HUES48 (cell line): Measurements from ENCODE around the gene NAP1L3.
A peak's percentile ranks its signal among the peaks of the same experiment; 100 is the strongest.

Source experiments
- H3K27ac ChIP-seq: one replicate; pipeline ENCODE4 v1.7.0; 2013; ENCODE audit warnings: low read depth, low read length, inconsistent platforms
- H3K27me3 ChIP-seq: 2 replicates; pipeline ENCODE4 v1.6.1; 2013; ENCODE audit warnings: mild to moderate bottlenecking, low read length; ENCODE audit not compliant: control insufficient read depth, insufficient read depth
- H3K36me3 ChIP-seq: 2 replicates; pipeline ENCODE4 v1.6.1; 2013; ENCODE audit warnings: low read length; ENCODE audit not compliant: control insufficient read depth, insufficient read depth
- H3K4me1 ChIP-seq: 2 replicates; pipeline ENCODE4 v1.6.1; 2013; ENCODE audit warnings: mild to moderate bottlenecking, low read length; ENCODE audit not compliant: control insufficient read depth, insufficient read depth
- H3K4me3 ChIP-seq: 2 replicates; pipeline ENCODE4 v1.5.1; 2013; ENCODE audit warnings: mild to moderate bottlenecking, low read depth, low read length
- H3K9ac ChIP-seq: 2 replicates; pipeline ENCODE4 v1.6.1; 2013; ENCODE audit warnings: mild to moderate bottlenecking, low read depth, low read length, moderate library complexity
- H3K9me3 ChIP-seq: 2 replicates; pipeline ENCODE4 v1.6.1; 2013; ENCODE audit warnings: low read length; ENCODE audit not compliant: control insufficient read depth, insufficient read depth

Gene NAP1L3, protein sequence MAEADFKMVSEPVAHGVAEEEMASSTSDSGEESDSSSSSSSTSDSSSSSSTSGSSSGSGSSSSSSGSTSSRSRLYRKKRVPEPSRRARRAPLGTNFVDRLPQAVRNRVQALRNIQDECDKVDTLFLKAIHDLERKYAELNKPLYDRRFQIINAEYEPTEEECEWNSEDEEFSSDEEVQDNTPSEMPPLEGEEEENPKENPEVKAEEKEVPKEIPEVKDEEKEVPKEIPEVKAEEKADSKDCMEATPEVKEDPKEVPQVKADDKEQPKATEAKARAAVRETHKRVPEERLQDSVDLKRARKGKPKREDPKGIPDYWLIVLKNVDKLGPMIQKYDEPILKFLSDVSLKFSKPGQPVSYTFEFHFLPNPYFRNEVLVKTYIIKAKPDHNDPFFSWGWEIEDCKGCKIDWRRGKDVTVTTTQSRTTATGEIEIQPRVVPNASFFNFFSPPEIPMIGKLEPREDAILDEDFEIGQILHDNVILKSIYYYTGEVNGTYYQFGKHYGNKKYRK

DNA sequence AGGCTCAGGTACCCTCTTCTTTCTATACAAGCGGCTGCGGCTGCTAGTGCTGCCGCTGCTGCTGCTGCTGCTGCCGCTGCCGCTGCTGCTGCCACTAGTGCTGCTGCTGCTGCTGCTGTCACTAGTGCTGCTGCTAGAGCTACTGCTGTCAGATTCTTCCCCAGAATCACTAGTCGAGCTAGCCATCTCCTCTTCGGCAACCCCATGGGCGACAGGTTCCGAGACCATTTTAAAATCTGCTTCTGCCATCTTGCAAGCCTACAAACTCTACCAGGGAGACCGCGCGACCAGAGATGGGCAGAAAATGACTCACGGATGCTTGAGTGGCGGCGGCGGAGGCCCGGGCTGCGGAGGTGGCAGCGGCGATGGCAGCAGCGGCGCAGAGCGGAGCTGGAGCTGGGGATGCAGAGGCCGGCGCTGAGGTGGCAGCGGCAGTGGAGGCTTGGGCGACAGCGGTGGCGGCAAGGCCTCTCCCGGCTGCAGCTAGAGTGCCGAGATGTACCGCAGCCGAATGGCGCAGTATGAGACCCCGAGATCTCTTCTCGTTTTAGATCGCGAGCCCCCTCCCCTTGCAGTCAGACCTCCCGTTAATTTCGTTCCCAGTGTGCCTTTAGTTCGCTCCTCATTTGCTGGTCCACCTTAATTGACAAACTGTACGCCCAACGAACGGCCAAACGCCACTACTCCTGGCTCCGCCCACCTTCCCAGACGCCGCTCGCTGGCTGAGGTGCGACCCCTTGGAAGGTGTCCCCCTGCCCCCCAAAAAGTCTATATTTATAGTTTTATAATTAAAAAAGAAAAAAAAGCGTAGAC lies at the start of gene NAP1L3:
TSS of gene NAP1L3 (minus strand) at position 523 of the 813 bp plus-strand sequence. CDS start at position 249, 274 bp downstream.
- H3K9ac ChIP-seq, result peak within 1 kb of the TSS; percentile 62
- peaks cover 6% of the 10 kb centered on the region for H3K36me3 ChIP-seq
- peaks cover 9% of the 10 kb centered on the region for H3K4me1 ChIP-seq
- H3K9me3 ChIP-seq, result no peaks in the 10 kb centered on the region
- H3K27me3 ChIP-seq, result no peaks in the 10 kb centered on the region
- H3K4me3 ChIP-seq, result peak within 1 kb of the TSS; percentile 85
- no peak within 1 kb of the TSS for H3K27ac ChIP-seq

- Histone ChIP-seq H3K36me3 (no peaks in the 10 kb centered on the region), H3K9me3 (no peaks in the 10 kb centered on the region), H3K4me3 (no peak overlapping the region), H3K9ac (no peak overlapping the region), H3K4me1 (no peaks in the 10 kb centered on the region), H3K27ac (no peak overlapping the region), H3K27me3 (no peaks in the 10 kb centered on the region)
Observed at GRCh38 chrX:93711076-93711475, 37.7 kb upstream of the NAP1L3 start.

DNA sequence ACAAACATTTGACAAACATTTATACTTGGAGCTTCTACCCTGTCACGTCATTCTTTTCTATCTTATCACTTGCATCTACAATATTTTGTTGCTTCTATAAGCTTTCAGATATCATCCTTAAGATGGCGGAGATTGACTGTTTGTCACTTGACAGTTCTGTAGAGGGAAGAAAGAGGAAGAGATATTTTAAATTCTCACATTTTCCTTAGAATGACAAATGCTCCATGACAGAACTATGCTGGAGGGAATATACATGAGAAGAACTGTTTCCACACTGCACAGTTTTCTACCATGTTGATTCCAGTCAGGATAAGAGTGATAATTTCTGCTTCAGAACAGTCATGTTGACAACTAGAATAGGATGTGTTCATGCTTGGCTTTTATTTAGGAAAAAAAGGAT lies 30.3 kb upstream of the NAP1L3 start:
- H3K27me3 ChIP-seq, result no peaks in the 10 kb centered on the region
- H3K27ac ChIP-seq, result no peak overlapping the region
- peaks cover 4% of the 10 kb centered on the region; the same call in 1 of the 2 replicates for H3K4me1 ChIP-seq
- no peak overlapping the region for H3K9ac ChIP-seq
- H3K36me3 ChIP-seq, result no peaks in the 10 kb centered on the region
- H3K4me3 ChIP-seq, result no peak overlapping the region
- H3K9me3 ChIP-seq, result no peaks in the 10 kb centered on the region

DNA sequence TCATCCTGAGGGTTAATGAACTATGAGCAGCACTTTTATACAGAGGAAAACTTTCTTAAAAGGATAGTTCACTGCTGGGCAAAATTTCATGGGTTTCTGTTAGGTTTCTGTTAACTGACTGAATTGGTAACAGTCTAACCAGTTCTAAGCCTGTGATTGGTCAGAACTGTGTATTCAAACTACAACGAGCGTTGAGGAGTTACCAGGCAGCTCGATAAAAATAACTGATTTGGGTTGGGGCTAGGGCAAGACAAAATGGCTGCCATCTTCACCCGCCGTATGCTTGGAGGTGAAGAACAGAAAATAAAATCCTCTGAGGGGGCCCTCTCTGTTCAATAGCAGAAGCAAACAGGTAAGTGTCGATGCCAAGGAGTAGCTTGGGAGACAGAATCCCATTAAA lies 22.6 kb upstream of the NAP1L3 start:
- no peaks in the 10 kb centered on the region for H3K36me3 ChIP-seq
- H3K9ac ChIP-seq, result no peak overlapping the region
- H3K4me3 ChIP-seq, result no peak overlapping the region
- H3K27me3 ChIP-seq, result no peaks in the 10 kb centered on the region
- H3K4me1 ChIP-seq, result peaks cover 14% of the 10 kb centered on the region
- 0 out of 2 replicates have a peak, but pooled peaks cover 2% of the 10 kb centered on the region for H3K9me3 ChIP-seq
- H3K27ac ChIP-seq, result no peak overlapping the region

DNA sequence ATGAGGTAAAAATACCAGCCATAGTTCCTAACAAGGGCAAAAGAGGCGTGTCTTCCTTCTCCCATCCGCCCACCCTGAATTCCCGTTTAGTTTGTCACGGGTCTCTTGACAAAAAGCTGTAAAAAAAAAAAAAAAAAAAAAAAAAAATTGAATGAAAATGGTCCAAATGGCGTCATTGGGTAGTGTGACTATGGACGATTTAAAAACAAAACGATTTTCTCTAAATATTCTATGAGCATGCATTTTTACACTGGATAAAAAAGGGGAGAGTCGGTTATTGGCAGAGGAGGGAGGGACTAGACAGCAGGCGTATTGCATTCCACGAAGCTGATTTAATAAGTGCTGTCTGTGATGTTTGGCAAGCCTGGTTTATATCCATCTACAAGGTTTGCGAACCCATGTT lies 492 bp upstream of the NAP1L3 start, which contains the start of gene FAM133A:
TSS of gene FAM133A (plus strand) at position 338 of the 403 bp plus-strand sequence. CDS start 35,214 bp downstream, outside the sequence.
- H3K9ac ChIP-seq, result peak within 1 kb of the TSS; percentile 62
- no peaks in the 10 kb centered on the region for H3K27me3 ChIP-seq
- H3K9me3 ChIP-seq, result no peaks in the 10 kb centered on the region
- H3K4me3 ChIP-seq, result peak within 1 kb of the TSS; percentile 85
- peaks cover 9% of the 10 kb centered on the region for H3K4me1 ChIP-seq
- H3K36me3 ChIP-seq, result peaks cover 6% of the 10 kb centered on the region
- H3K27ac ChIP-seq, result no peak within 1 kb of the TSS

DNA sequence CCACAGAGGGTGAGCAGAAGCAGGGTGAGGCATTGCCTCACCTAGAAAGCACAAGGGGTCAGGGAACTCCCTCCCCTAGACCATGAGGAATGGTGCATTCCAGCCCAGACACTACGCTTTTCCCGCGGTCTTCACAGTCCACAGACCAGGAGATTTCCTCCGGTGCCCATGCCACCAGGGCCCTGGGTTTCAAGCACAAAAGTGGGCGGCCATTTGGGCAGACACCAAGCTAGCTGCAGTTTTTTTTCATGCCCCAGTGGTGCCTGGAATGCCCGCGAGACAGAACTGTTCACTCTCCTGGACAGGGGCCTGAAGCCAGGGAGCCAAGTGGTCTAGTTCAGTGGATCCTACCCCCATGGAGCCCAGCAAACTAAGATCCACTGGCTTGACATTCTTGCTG lies 12.8 kb downstream of the NAP1L3 start:
- no peaks in the 10 kb centered on the region for H3K36me3 ChIP-seq
- H3K9me3 ChIP-seq, result no peaks in the 10 kb centered on the region
- H3K4me3 ChIP-seq, result no peak overlapping the region
- H3K27ac ChIP-seq, result no peak overlapping the region
- H3K9ac ChIP-seq, result no peak overlapping the region
- H3K27me3 ChIP-seq, result no peaks in the 10 kb centered on the region
- no peaks in the 10 kb centered on the region for H3K4me1 ChIP-seq

DNA sequence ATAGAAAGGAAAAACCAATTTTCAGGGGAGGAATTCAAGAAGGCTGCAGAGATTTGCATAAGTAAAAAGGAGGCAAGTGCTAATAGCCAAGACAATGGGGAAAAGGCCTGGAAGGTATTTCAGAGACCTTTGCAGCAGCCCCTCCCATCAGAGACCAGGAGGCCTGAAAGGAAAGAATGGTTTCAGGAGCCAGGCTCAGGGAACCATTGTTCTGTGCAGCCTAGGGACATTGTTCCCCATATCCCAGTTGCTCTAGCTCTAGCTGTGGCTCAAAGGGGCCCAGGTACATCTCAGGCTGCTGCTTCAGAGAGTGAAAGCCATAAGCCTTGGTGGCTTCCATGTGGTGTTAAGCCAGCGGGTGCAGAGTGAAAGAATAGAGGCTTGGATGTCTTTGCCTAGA lies 24.0 kb downstream of the NAP1L3 start:
- no peak overlapping the region for H3K4me3 ChIP-seq
- H3K27ac ChIP-seq, result no peak overlapping the region
- H3K9ac ChIP-seq, result no peak overlapping the region
- no peaks in the 10 kb centered on the region for H3K27me3 ChIP-seq
- H3K4me1 ChIP-seq, result no peaks in the 10 kb centered on the region
- H3K9me3 ChIP-seq, result peaks cover 14% of the 10 kb centered on the region; the same call in 1 of the 2 replicates
- H3K36me3 ChIP-seq, result no peaks in the 10 kb centered on the region

- H3K27me3 ChIP-seq, result no peaks in the 10 kb centered on the region
- peak overlapping the region; percentile 50 for H3K27ac ChIP-seq
- no peak overlapping the region for H3K4me3 ChIP-seq
- H3K36me3 ChIP-seq, result no peaks in the 10 kb centered on the region
- no peaks in the 10 kb centered on the region for H3K4me1 ChIP-seq
- peaks cover 31% of the 10 kb centered on the region for H3K9me3 ChIP-seq
- no peak overlapping the region for H3K9ac ChIP-seq
Observed at GRCh38 chrX:93637591-93637990, 35.8 kb downstream of the NAP1L3 start.
